Lower lobe of right lung (tissue), 2 donors: ENCODE results near the gene SPSB2. TPM values are rescaled to one million over a fixed set of nuclear protein-coding genes. Genes with fewer than 3 reads are reported as not detected.
A peak's percentile ranks its signal among the peaks of the same experiment; 100 is the strongest.
"Not testable (repeated sequence)": the region's sequence is repeated elsewhere in the genome, so short reads cannot be mapped to it uniquely, and the experiment has no call there.

Experiments
- ATAC-seq, 2 donors: fragments of 200-7000 bp; cut with Tn5 transposase; one replicate each; pipeline ENCODE4 v1.9.1; 2020 to 2022; ENCODE audit warnings: mild to moderate bottlenecking in 2 of 2, moderate library complexity in 2 of 2
- DNase-seq: peaks from one replicate; pipeline ENCODE4 v3.0.0-alpha.2; 2020
- H3K27ac ChIP-seq: fragments of 200-600 bp; one replicate; pipeline ENCODE4 v1.8.0; 2022
- H3K27me3 ChIP-seq: fragments of 200-600 bp; one replicate; pipeline ENCODE4 v1.8.0; 2022; ENCODE audit warnings: low read depth
- H3K36me3 ChIP-seq: fragments of 200-600 bp; one replicate; pipeline ENCODE4 v1.8.0; 2022; ENCODE audit warnings: mild to moderate bottlenecking
- H3K4me1 ChIP-seq: fragments of 200-600 bp; one replicate; pipeline ENCODE4 v1.8.0; 2022
- H3K4me3 ChIP-seq: fragments of 200-600 bp; one replicate; pipeline ENCODE4 v1.8.0; 2022; ENCODE audit warnings: mild to moderate bottlenecking
- H3K9me3 ChIP-seq: fragments of 200-600 bp; one replicate; pipeline ENCODE4 v1.8.0; 2022
- intact Hi-C: fragments of 100-400 bp; cut with DNase I; formaldehyde crosslinking; loops from one replicate; pipeline ENCODE4 v1.11.0; 2022
- total RNA-seq: library from RNA; stranded (reverse); fragmentation: NEBNext Ultra II Directional; extraction: Animal tissue kit (Norgen Biotek cat#: 25700); gene quantifications from one replicate; pipeline ENCODE4 v1.2.1, GENCODE V29; 2021
- TF ChIP-seq, protein P1 (sequence below): fragments of 200-600 bp; IDR thresholded peaks from one replicate; pipeline ENCODE4 v1.8.0; 2022; ENCODE audit warnings: antibody characterized with exemption, mild to moderate bottlenecking
- donor health status: DM: no; HTN: yes; CAD: no; lungs with severe emphysema.

SPSB2 gene
- total RNA-seq, 1 donor from 2014 or later = 25.5 TPM

DNA sequence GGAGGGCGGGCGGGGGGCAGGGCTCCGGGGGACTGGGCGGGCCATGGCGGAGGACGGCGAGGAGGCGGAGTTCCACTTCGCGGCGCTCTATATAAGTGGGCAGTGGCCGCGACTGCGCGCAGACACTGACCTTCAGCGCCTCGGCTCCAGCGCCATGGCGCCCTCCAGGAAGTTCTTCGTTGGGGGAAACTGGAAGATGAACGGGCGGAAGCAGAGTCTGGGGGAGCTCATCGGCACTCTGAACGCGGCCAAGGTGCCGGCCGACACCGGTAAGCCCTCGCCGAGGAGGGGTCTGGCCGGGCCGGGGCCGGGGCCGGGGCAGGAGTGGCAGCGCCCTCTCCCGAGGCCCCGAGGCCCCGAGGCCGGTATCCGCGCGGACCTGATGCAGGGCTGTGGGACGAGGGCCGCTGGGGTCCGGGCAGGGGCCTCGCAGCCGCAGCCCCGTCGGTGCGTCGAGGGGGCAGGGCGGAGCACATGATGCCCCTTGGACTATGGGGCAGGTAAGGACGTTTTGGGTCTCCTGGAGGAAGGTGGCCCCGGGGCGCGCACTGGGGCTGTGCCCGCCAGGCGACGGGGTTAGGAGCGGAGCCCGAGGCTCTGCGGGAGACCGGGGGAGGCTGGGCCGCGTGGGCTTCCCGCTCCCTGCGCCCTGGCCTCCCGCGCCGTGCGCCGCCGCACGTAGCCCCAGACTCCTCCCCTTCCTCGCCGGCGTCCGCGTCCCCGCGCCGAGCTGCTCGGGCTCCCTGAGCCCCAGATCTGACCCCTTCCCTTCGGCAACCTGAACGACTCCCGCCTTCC, 5.5 kb downstream of the SPSB2 start, which contains the start of gene TPI1:
Gene TPI1 (plus strand): TSS at position 119 of the 798 bp plus-strand sequence. CDS start 36 bp downstream, at position 155.
- Histone ChIP-seq H3K36me3 (peaks cover 63% of the 10 kb centered on the region), H3K27ac (peak within 1 kb of the TSS; percentile 98)

DNA sequence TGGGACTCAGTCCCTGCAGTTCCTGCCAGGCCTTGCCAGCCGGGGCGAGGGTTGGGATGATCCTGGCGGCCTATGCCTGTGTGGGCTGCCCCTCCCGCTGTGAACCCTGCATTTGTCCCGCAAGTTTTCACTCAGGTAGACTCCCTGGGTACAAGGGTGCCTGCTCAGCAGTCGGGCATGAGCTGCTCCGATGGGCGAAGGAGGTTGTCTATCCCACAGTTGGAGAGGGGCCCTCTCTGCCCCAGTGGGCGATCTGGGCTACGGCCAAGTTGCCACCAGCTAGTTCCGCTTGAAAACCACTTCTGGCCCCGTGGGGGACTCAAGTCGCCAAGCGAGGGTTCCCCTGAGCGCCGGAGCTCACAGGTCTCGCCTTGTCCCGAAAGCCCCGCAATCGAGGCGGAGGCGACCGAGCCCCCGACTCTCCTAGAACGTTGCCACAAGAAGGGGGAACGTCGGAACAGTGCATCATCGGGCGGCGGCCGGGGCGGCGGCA, 6.1 kb downstream of the SPSB2 start:
- DNase-seq (peak; percentile 91), ATAC-seq (peak; percentile 13 to 30)
- intact Hi-C loops = no loop called here
- H3K4me3 ChIP-seq = peak overlapping the region; percentile 98
- H3K9me3 ChIP-seq = no peaks in the 10 kb centered on the region
- peak overlapping the region; percentile 98 for H3K27ac ChIP-seq
- H3K36me3 ChIP-seq = peaks cover 70% of the 10 kb centered on the region
- no peaks in the 10 kb centered on the region for H3K27me3 ChIP-seq
- TF ChIP-seq, protein P1, sequence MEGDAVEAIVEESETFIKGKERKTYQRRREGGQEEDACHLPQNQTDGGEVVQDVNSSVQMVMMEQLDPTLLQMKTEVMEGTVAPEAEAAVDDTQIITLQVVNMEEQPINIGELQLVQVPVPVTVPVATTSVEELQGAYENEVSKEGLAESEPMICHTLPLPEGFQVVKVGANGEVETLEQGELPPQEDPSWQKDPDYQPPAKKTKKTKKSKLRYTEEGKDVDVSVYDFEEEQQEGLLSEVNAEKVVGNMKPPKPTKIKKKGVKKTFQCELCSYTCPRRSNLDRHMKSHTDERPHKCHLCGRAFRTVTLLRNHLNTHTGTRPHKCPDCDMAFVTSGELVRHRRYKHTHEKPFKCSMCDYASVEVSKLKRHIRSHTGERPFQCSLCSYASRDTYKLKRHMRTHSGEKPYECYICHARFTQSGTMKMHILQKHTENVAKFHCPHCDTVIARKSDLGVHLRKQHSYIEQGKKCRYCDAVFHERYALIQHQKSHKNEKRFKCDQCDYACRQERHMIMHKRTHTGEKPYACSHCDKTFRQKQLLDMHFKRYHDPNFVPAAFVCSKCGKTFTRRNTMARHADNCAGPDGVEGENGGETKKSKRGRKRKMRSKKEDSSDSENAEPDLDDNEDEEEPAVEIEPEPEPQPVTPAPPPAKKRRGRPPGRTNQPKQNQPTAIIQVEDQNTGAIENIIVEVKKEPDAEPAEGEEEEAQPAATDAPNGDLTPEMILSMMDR = no peak
- H3K4me1 ChIP-seq = peaks cover 43% of the 10 kb centered on the region

More for the DNA sequence above, 5.5 kb downstream of the SPSB2 start, which contains the start of gene TPI1:
- peak; percentile 76 for DNase-seq
- TF ChIP-seq, protein P1 = peak; percentile 7
- no peaks in the 10 kb centered on the region for H3K9me3 ChIP-seq
- ATAC-seq = peak; percentile 91 to 92
- peak within 1 kb of the TSS; percentile 98 for H3K4me3 ChIP-seq
- H3K4me1 ChIP-seq = peaks cover 47% of the 10 kb centered on the region
- intact Hi-C loops = no loop called here
- H3K27me3 ChIP-seq = no peaks in the 10 kb centered on the region

DNA sequence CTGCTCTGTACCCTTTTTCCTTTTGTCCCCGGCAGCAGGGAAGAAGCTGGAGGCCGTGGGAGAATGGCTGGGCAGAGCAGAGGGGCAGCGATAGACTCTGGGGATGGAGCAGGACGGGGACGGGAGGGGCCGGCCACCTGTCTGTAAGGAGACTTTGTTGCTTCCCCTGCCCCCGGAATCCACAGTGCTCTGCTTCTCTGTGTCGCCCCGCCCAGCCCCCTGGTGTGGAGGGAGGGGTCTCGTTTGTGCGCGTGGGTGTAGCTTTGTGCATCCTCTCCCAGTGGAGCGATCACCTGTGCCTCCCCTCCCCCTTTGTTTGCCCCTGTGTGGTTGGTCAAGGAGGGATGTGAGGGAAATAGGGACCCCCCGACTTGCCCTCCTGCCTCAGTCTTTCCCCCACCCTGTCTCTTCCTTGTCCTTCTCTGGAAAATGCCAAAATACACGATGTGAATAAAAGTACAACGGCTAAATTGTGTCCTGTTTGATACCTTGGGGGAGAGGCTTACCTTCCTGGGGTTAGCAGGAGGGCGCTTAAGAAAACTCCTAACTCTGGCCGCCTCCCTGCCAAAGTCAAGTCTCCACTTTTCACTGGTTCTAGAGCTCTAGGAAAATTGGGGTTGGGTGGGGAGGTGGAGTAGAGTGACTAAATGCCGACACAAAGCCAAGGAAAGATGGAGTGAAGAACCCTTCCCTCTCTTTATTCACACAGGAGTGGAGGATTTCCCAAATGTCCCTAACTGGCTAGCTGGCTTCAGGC, 6.8 kb downstream of the SPSB2 start:
- no peaks in the 10 kb centered on the region for H3K27me3 ChIP-seq
- intact Hi-C loops = no loop called here
- TF ChIP-seq, protein P1 = no peak
- H3K36me3 ChIP-seq = peaks cover 72% of the 10 kb centered on the region
- peak overlapping the region; percentile 98 for H3K4me3 ChIP-seq
- no peaks in the 10 kb centered on the region for H3K9me3 ChIP-seq
- DNase-seq = no peak
- H3K27ac ChIP-seq = peak overlapping the region; percentile 98
- peaks cover 37% of the 10 kb centered on the region for H3K4me1 ChIP-seq
- no peak for ATAC-seq

DNA sequence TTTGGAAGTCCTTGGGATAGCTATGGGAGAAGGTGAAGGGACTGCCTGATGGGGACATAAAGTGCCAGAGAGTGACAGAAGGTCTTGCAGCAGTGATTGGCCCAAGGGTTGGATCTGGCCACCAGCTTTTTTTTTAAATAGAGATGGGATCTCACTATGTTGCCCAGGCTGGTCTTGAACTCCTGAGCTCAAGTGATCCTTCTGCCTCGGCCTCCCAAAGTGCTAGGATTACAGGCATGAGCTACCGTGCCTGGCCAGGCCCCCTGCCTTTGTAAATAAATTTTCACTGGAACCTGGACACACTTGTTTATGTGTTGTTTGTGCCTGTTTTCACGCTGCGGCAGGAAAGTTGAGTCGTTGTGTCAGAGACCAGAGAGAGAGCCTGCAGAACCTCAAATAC, 7.8 kb downstream of the SPSB2 start:
- H3K27me3 ChIP-seq, H3K27ac ChIP-seq, H3K4me3 ChIP-seq, ATAC-seq, intact Hi-C loops, DNase-seq, H3K9me3 ChIP-seq: not testable (repeated sequence)
- Histone ChIP-seq H3K36me3 (peaks cover 72% of the 10 kb centered on the region), H3K4me1 (peaks cover 27% of the 10 kb centered on the region)

DNA sequence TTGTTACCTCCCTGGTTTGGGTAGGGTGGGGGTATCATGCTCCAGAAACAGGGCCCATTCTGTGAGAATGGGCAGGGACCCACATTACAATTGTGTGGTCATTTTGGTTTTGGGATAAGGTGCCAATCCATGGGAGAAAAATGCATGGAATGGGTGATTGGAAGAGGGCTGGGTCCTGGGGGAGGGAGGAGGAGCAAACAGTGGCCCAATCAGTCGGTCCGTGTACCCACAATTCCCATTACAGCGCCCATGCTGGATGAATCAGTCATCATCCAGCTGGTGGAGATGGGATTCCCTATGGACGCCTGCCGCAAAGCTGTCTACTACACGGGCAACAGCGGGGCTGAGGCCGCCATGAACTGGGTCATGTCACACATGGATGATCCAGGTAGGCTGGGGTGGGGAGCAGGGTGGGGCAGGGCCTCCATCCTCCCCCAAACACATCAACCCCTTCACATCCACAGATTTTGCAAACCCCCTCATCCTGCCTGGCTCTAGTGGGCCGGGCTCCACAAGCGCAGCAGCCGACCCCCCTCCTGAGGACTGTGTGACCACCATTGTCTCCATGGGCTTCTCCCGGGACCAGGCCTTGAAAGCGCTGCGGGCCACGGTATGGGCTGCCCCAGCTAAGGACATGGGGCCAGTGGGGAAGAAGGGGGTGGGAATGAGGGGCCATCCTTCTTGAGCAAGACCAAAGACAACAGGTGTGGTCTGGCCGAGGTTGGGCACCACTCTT, 9.3 kb downstream of the SPSB2 start:
- TF ChIP-seq, protein P1 = no peak
- DNase-seq = no peak
- peaks cover 73% of the 10 kb centered on the region for H3K36me3 ChIP-seq

More for the DNA sequence above, 9.3 kb downstream of the SPSB2 start:
- Histone ChIP-seq H3K27ac (no peak overlapping the region), H3K27me3 (no peaks in the 10 kb centered on the region), H3K9me3 (no peaks in the 10 kb centered on the region), H3K4me3 (no peak overlapping the region), H3K4me1 (peaks cover 11% of the 10 kb centered on the region)
- no peak for ATAC-seq
- intact Hi-C loops = no loop called here
